ENCODE results near the gene MARCHF3.
A peak's percentile ranks its signal among the peaks of the same experiment; 100 is the strongest.
"Not testable (repeated sequence)": the region's sequence is repeated elsewhere in the genome, so short reads cannot be mapped to it uniquely, and the experiment has no call there.

Gene MARCHF3

DNA sequence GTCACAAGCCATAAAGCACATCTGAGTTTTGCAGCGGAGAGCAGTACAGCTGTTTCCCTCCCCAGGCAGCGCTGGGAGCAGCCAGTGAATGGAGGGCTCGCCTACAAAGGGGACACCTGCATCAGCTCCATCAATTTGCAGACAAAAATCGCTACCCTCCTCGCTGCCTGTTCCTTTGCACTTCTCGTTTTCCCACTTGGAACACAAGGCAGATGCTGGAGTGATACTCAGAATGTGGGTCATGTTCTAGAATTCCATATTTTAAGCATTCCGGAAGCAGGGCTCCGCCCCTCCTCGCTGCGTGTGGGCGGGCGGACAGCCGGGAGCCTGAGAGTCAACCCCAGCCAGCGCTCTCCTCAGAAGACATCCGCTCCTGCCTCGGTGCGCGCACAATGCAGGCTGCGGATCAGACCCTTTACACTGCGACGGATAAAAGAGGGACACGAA, 161.3 kb downstream of the MARCHF3 start:
- no peak for DNase-seq

DNA sequence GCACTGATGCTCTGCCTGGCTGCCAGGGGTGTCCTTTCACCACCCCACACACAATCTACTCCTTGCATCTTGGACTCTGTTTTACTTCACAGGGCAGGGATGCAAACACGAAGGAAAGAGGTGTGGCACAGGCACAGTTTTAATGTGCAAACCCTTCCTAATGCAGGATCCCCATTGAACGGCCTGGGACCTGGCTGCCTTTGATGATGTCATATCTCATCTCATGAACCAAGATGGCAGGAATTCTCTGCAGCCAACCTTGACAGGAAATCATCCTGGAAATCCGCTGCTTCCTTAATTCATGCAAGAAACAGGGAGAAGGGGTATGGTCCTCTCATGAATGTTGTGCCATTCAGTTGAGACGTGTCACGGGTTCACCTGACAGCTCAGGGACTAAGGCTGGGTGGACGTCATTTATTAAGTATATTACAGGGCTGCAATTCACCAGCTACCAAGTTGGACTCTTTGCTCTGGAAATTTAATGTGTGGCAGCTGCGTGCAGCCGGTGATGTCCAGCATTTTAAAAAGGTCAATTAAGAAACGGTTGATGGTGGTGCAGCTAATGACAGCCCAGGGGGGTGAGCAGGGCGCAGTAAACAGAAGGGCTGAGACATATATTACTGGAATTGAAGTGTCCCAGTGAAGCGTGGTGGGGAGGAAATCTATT, 161.9 kb downstream of the MARCHF3 start:
- DNase-seq, result no peak

DNA sequence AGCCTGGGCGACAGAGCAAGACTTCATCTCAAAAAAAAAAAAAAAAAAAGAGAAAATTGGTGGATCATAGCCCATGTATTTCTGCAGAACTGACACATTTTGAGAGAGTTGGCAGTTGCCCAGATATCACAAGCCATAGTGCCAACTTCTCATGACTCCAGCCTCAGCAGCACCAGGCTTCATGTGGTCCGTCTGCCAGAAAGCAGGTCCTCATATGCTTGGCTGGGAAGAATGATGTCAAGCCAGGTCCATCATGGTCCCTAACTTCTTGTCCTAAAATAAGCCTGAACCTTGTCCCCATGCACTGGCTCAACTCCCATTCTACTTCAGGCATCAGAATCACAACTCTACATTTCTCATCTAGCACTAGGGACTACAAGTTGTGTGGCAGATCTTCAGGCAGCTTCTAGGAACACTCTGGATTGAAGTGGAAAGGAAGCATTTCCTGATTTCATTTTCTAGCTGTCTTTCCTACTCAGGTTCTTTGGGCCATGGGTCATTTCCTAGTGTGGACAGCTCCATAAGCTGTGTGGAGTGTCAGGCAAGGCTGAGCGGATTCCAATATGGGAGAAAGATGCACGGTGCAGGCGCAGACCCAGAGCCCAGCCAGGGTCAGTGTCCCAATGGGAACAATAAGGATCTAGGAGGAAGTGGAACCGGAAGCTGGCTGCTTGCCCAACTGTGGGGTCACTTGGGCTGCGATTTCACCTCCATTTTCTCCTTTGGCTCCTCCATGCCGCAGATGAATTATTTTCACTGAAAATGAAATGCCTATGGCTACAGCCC, 163.3 kb downstream of the MARCHF3 start:
- DNase-seq, result no peak

DNA sequence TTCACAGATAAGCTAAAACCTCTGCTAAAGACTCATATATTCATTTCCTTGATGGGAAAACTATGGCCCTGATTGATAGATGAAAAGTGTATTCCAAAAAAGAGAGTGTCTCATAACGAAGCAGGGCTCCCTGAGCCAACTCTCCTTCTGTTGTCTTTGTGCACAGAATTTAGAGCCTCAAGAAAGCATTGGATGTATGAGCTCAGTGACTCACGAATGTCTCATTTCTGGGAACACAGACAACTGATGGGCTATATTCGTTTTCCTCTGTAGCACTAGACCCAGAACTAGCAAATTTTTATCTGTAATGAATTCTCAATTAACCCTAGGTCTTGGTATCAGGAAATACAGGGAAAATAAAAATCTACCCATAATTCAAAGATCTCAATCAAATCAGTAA, 165.1 kb downstream of the MARCHF3 start:
- peak in 1 of 2 donors; percentile 16 for DNase-seq

DNA sequence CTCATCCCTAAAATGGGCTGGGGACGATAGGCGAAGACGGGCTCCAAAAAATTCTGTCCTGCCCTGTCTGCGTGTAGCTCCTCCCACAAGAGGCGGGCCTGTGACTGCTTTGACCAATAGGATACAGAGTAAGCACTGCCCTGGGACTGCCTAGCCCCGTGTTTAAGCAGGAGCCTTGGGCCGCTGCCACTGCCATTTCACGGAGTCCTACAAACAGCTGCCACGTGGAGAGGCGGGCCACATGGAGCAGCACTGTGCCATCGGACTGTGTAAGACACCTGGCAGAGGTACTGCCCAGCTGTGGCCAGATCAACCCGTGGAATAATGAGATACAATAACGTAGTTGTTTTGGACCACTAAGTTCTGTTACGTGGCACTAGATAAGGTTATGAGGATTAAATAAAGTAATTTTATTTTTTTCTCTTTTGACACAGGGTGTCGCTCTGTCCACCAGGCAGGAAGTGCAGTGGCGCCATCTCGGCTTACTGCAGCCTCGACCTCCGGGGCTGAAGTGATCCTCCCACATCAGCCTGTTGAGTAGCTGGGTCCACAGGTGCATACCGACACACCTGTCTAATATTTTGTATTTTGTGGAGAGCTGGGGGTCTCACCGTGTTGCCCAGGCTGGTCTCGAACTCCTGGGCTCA, 166.2 kb downstream of the MARCHF3 start:
- DNase-seq, result no peak

DNA sequence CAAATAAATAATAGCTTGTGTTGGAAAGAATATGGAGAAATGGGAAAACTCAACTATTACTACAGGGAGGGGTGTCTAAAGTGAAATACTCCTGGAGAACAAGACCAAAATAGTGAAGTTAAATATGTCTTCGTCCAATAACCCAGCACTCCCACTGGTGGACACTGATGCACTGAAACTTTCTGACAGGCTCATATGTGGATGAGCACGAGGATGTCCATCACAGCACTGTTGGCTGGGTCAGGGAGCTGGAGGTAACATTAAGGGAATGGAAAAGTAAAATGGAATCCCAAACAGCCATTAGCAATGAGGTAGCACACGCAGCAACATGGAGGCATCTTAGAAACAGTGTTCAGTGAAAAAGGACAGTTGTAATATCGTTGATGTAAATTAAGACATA, 167.0 kb downstream of the MARCHF3 start:
- DNase-seq, result no peak

DNA sequence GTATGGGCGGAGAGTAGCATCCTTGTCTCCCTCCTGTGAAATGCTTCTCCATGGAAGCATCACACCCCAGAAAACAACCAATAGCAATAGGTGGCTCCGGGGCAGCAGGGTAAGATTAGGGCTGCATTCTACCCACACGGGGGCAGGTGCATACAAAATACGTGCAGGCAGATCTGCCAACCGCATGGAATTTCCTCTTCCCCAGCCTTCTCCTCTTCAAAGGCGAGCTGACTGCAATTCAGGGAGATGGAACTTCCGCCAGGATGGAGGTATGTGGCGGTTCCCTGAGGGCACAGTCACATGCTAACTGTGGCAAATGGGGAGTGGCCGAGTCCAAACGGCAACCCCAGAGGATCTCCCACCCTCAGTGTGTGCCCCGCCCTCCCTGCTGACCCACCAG, 171.9 kb downstream of the MARCHF3 start:
- no peak for DNase-seq

DNA sequence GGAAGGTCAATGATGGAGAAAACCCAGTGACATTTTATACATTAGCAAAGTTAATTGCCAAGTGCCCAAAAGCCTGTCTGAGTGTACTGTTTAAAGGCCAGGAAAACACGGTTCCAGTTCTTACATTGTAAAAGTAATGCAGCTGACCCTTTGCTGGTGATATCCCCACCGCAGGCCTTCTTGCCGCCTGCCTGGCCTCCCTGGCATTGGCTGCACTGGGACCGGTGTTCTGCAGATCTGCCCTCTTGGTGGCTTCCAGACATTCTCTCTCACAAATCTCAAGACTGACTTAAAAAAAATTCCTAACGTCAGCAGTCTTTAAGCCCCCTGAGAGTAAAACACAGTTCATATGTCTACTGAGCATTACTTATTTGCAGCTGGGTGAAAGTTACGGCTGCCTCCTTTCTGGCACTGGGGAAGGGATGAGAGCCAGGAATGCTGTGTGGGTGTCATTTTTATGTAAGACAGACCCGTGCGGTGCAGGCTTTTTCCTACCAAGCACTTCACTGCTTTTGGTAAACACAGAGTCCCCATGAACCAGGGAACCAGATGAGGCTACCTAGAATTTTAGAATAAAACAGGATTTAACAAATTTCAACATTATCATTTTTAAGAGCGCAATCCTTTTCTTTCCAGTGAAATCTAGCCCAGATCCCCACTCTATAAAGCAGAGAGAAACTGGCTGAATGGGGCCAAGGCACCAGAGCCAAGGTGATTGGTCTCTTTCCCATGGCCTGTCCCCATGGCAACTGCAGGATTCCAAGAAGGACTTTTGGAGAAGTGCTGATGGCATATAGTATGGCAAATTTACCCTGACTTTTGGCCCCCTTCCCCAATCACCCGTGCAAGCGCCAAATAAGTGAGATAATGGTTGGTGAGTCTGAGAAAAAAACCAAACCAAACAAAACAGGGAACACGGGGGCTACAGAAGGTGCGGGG, 172.6 kb downstream of the MARCHF3 start:
- DNase-seq, result no peak

DNA sequence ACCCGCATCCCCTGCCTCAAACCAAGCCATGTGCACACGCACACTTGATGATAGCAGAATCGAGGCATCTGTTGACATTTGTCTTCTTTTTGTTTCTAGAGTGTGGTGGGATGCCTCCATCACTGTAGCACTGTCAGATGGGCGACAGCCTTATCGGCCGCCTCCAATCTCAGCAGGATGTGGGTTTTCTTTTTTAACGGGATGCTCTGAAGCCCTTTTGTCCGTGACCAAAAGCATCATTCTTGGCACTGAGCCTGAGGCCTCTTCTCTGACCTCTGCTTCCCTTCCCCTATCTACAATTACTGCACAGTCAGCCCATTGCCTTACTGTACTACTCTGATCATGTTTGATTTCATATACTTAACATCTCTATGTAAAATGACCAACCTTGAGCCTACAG, 175.1 kb downstream of the MARCHF3 start:
- DNase-seq, result no peak

DNA sequence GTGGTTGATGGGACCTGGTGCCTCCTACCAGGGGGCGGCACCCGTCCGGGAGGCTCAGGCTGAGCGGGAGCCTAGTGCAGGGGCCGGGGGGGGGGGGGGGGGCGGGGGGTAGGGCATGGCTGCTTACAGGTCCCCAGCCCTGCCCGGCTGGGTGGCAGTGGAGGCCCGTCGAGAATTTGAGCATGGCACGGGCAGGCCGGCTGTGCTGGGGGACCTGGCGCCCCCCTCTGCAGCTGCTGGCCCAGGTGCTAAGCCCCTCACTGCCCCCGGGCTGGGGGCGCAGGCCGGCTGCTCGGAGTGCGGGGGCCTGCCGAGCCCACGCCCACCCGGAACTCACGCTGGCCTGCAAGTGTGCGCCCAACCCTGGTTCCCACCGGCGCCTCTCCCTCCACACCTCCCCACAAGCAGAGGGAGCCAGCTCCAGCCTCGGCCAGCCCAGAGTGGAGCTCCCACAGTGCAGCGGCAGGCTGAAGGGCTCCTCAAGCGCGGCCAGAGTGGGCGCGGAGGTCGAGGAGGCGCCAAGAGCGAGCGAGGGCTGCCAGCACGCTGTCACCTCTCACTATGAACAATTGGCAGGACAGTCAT, 175.7 kb downstream of the MARCHF3 start:
- DNase-seq, result no peak

DNA sequence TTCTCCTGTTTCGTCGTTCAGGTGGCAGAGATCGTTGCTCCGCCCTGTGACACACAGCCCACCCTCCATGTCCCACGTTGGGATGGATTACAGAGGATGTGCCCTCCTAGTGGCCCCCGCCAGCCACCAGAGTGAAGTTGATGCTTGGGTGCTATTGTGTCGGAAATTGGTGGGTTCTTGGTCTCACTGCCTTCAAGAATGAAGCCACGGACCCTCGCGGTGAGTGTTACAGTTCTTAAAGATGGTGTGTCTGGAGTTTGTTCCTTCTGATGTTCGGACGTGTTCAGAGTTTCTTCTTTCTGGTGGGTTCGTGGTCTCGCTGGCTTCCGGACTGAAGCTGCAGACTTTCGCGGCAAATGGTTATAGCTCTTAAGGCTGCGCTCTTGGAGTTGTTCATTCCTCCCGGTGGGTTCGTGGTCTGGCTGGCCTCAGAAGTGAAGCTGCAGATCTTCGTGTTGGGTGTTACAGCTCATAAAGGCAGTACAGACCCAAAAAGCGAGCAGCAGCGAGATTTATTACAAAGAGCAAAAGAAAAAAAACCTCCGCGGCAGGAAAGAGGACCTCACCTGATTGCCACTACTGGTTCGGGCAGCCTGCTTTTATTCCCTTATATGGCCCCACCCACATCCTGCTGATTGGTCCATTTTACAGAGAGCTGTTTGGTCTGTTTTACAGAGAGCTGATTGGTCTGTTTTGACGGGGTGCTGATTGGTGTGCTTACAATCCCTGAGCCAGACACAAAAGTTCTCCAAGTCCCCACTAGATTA, 176.6 kb downstream of the MARCHF3 start:
- DNase-seq, result not testable (repeated sequence)

DNA sequence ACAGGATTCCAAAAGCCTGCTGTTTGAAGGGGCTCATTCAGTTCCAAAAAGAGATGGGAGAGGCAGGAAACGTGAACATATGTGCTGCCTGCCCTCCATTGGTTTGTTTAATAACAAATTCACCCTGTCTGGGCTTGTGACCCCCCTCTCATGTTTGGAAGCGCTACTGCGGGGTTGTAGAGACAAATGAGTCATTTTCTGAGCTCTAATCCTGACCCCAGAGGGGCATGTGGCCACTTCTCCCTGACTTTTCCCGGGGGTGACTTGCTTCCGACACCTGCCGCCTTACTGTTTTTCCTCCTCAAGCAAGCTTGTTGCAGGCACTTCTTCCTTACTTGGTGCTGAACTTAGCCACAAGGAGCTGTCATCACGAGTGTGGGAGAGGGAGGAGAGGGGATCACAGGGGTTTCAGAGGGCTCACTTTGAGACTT, 177.5 kb downstream of the MARCHF3 start:
- no peak for DNase-seq

DNA sequence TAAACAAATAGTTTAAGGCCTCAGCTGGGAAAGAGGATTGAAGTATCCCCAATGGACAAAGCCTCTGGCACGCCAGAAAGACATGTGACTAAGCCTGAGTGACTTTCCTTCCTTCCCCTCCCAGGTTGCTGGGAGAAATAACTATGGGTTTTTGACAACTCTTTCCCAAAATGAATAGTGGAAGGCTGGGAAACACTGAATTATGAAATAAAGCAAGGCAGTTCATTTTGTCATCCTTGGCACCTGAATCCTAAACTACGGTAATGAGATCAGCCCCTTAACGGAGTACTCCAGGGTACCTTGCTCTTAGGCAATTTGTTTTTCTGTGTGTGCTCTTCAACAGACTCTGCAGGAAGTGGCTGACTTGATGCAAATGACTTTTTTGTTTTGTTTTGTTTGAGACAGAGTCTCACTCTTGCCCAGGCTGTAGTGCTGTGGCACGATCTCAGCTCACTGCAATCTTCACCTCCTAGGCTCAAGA, 178.2 kb downstream of the MARCHF3 start:
- DNase-seq, result no peak

DNA sequence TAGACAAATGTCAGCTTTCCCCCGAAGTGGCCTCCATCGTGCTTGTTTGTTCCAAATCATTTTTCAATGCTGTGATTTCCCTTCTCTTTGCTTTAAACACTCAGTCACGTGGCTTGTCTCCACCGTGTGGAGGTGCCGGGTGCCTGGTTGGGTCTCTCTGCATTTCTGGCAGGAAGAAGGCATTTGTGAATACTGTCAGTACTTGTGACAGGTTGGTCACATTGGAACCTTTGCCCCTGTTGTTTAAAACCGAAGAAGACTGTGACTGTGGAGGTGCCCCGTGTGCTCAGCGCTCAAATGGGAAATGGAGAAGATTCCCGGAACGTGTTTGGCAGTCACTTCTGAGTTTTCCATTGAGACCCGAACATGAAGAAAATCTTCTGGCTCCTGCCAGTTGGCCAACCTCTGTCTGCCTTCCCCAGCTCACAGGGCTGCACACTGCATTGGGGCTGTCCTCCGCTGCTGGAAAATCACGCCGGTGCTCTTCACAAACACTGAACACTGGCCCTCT, 178.8 kb downstream of the MARCHF3 start:
- DNase-seq, result no peak

DNA sequence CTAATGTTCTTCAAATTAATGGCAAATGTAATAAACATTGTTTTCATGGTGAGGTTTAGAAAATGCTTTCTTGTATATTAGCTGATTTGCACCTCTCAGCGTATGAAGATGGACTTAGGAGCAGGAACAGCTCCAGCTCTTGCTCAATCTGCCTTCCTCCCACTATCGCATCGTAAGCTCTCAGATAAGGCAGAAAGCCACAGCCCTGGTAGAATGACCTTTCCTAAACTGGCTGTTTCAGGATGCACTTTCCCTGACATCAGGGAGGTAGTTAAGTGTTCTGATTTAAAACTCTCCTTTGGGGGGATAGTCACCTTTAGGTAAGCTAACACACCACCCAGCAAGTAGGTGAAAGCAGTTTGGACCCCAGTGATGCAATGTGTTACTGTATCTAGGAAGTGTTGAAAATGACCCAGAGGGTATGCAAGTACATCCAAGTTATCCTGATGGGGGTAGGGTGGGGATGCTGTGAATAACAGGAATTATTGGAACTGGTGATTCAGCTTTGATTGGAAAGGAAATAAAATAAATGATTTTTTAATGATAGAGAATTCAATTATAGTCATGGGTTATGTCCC, 181.2 kb downstream of the MARCHF3 start:
- no peak for DNase-seq

DNA sequence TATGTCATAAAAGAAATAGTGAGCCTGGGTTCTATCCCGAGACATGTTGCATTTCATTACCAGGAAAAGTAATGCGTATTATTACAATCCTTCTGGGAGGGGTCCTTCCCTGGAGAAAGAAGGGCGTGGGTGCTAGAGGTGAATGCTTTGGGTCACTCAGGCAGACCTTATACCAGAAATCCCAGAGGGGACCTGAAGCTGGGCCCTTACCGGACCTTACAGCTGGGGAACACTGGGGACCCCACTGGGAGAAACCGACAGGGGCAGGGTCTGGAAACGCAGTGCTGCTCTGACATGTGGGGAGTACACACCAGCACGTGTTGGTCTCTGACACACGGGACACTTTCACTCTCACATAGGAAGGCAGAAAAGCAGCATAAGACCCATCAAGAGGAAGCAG, 182.1 kb downstream of the MARCHF3 start:
- DNase-seq, result no peak

DNA sequence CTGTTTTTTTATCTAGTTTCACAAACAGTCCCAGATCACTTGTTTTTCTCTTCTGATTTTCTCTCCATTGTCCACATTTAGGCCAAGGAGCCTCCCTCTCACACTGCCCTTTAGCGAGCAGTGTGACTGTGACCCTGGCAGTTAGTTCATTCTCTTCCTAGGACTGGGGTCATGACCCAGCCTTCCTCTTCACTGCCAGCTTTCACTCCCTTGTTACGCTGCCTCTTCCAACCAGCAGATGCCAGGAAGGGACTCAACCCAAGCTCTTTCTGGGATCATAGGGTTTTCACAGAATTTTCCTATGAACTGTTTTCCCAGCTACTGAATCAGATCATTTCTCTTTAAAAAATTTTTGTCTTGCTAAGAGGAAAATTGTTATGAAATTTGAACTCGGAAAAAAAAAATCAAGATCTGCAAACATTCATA, 182.5 kb downstream of the MARCHF3 start:
- DNase-seq, result no peak

DNA sequence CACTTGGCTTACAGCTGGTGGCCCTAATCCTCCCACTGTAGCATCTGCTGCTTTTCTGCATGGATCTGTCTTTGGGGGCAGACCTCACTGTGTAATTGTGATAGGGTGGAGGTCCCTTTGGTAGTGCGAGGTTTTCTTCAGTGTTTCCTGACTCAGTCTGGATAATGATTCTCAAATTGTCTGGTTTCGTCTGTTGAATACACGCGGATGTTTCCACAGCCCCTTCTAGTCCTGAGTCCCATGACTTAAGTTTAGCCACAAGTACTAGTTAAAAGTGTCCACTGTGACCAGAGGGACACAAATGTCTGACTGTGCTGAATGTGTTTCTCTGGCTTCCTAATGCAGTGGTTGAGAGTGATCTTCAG, 182.9 kb downstream of the MARCHF3 start:
- DNase-seq, result no peak

DNA sequence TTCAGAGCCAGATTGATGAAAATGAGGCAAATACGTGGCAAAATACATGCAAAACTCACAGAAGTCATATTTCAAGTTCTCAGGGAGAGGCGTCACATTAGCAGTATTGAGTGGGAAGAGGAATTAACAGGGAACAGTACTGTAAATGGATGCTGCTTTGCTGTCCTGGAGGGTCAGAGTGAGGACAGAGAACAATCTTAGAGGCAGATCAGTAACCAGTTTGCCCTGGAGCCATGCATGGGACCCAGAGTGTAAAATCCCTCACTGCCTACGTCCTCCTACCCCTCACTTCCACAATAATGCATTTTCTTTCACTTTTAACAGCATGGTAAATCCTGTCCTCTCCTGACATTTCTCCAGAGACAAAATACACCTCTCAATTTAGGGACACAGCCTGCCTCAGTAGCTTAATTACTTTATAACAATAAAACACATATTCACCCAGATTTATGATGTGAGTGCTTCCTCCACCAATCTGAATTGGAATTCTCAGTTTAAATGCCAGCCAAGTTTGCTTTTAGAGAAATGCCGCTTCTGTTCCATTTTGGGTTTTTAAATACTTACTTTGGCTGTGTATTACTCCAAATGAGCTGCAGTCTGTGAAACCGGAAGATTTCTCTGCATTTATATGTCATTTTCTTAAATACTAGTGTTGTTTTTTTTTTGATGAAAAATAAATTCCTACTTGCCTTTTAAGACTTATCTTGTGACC, 183.5 kb downstream of the MARCHF3 start:
- DNase-seq, result no peak

DNA sequence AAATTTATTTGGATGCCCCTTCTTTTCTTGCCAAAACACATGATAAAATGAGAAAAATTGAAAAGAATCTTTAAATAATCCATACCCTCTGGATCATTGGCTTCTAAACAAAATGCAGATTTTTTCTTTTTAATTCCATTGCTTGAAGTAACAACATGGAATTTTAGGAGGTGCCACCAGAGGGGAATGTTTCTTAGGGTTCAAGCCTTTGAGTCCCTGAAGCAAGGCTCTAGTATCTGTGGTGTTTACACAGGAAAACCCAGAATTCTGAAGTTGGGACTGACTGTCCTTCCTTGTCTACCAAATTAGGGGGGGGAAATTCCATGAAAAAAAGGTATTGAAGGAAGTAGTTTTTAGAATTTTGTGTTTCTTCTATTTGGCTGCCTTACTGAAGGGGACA, 184.0 kb downstream of the MARCHF3 start:
- DNase-seq, result no peak

Measured in hippocampal formation (tissue), 2 donors.